ENCODE results near the gene INTS6. TPM values are rescaled to one million over a fixed set of nuclear protein-coding genes. Genes with fewer than 3 reads are reported as not detected.

Gene INTS6
- total and polyA plus RNA-seq, 2 donors from 2014 or later: 8.3 to 31.0 TPM

- no peak for TF ChIP-seq CTCF (IDR thresholded peaks at IDR 0.05; ENCODE audit: borderline replicate concordance, extremely low read depth, insufficient read depth)
- Histone ChIP-seq H3K9me3 (ENCODE audit: control insufficient read depth in 2 of 3, insufficient read depth in 1 of 3, low read length in 3 of 3) (no peaks in the 10 kb centered on the region), H3K4me3 (ENCODE audit: low read length in 3 of 3) (no peak overlapping the region), H3K4me1 (ENCODE audit: control insufficient read depth in 2 of 3, insufficient read depth in 2 of 3, low read depth in 1 of 3, low read length in 3 of 3) (peaks cover 0 to 6% (median 6%) of the 10 kb centered on the region in 3 donors), H3K27ac (ENCODE audit: low read depth in 2 of 2, low read length in 2 of 2) (no peak overlapping the region), H3K27me3 (ENCODE audit: control insufficient read depth, insufficient read depth, low read length) (no peaks in the 10 kb centered on the region), H3K9ac (ENCODE audit: low read length in 3 of 3) (no peak overlapping the region), H3K36me3 (ENCODE audit: control insufficient read depth in 2 of 3, insufficient read depth in 3 of 3, low read length in 3 of 3) (no peaks in the 10 kb centered on the region)
- DNase-seq (peak in 1 of 5 donors; percentile 8), FAIRE-seq (no peak)
- intact Hi-C loops (cut with DNase I): no loop called here
These were observed 55.4 kb downstream of the INTS6 start for GRCh38 chr13:51397262-51397941.

GRCh38 chr13:51396352-51396751, 56.5 kb downstream of the INTS6 start:
- Histone ChIP-seq H3K4me3 (ENCODE audit: low read length in 3 of 3) (no peak overlapping the region), H3K9me3 (ENCODE audit: control insufficient read depth in 2 of 3, insufficient read depth in 1 of 3, low read length in 3 of 3) (no peaks in the 10 kb centered on the region), H3K27ac (ENCODE audit: low read depth in 2 of 2, low read length in 2 of 2) (no peak overlapping the region), H3K36me3 (ENCODE audit: control insufficient read depth in 2 of 3, insufficient read depth in 3 of 3, low read length in 3 of 3) (no peaks in the 10 kb centered on the region), H3K9ac (ENCODE audit: low read length in 3 of 3) (no peak overlapping the region), H3K27me3 (ENCODE audit: control insufficient read depth, insufficient read depth, low read length) (no peaks in the 10 kb centered on the region), H3K4me1 (ENCODE audit: control insufficient read depth in 2 of 3, insufficient read depth in 2 of 3, low read depth in 1 of 3, low read length in 3 of 3) (peaks cover 0 to 6% (median 6%) of the 10 kb centered on the region in 3 donors)
- FAIRE-seq (no peak), DNase-seq (peak in 1 of 5 donors; percentile 12)
- intact Hi-C loops (cut with DNase I): no loop called here
- TF ChIP-seq CTCF (IDR thresholded peaks at IDR 0.05; ENCODE audit: borderline replicate concordance, extremely low read depth, insufficient read depth): no peak

DNA sequence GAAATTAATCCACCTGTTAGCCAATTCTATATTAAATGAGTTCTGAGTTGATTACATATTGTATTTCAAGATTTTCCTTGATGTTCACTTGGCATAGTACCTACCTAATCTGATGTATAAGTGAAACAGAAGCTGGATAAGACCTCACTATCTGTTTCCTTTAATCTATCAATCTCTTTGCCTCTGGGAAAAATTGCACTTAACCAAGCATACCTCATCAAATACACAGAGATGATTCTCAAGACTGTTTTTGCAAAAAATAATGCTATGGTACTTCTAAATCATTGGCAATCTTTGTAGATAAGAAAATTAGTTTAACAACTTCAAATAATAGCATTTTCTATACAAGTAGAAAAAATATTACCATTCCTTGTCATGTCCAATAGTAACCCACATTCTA, 58.1 kb downstream of the INTS6 start:
- no peak overlapping the region for H3K4me3 ChIP-seq (ENCODE audit: low read length in 3 of 3)
- H3K9ac ChIP-seq (ENCODE audit: low read length in 3 of 3): no peak overlapping the region
- peaks cover 0 to 6% (median 6%) of the 10 kb centered on the region in 3 donors for H3K4me1 ChIP-seq (ENCODE audit: control insufficient read depth in 2 of 3, insufficient read depth in 2 of 3, low read depth in 1 of 3, low read length in 3 of 3)
- no peaks in the 10 kb centered on the region for H3K9me3 ChIP-seq (ENCODE audit: control insufficient read depth in 2 of 3, insufficient read depth in 1 of 3, low read length in 3 of 3)
- no peak overlapping the region for H3K27ac ChIP-seq (ENCODE audit: low read depth in 2 of 2, low read length in 2 of 2)
- FAIRE-seq: no peak
- H3K36me3 ChIP-seq (ENCODE audit: control insufficient read depth in 2 of 3, insufficient read depth in 3 of 3, low read length in 3 of 3): no peaks in the 10 kb centered on the region
- no peak for DNase-seq
- no peak for TF ChIP-seq CTCF (IDR thresholded peaks at IDR 0.05; ENCODE audit: borderline replicate concordance, extremely low read depth, insufficient read depth)
- intact Hi-C loops (cut with DNase I): no loop called here
- no peaks in the 10 kb centered on the region for H3K27me3 ChIP-seq (ENCODE audit: control insufficient read depth, insufficient read depth, low read length)
